ENCODE data around the gene TMPRSS15. TPM values are rescaled to one million over a fixed set of nuclear protein-coding genes. Genes with fewer than 3 reads are reported as not detected.

TMPRSS15 gene
- total RNA-seq, 3 donors from 2014 or later = not detected

- peak; percentile 18 for ATAC-seq
- no peaks in the 10 kb centered on the region for H3K36me3 ChIP-seq (ENCODE audit: low read depth)
- H3K4me1 ChIP-seq (ENCODE audit: low read depth) = no peaks in the 10 kb centered on the region
- intact Hi-C loops (cut with DNase I, micrococcal nuclease) = no loop called here
- no peak for TF ChIP-seq CTCF (IDR thresholded peaks at IDR 0.05)
- DNase-seq = peak in 1 of 3 donors; percentile 47
- no peak within 1 kb of the TSS for H3K4me3 ChIP-seq
- no peaks in the 10 kb centered on the region for H3K9me3 ChIP-seq
Observed at GRCh38 chr21:18244671-18245463, 158.7 kb downstream of the TMPRSS15 start, which contains the start of gene CHODL. Gene CHODL (plus strand): TSS chr21:18244833. CDS start chr21:18245224, 391 bp downstream.

GRCh38 chr21:18235545-18235944 lies 168.0 kb downstream of the TMPRSS15 start:
- H3K4me1 ChIP-seq (ENCODE audit: low read depth) = no peaks in the 10 kb centered on the region
- H3K36me3 ChIP-seq (ENCODE audit: low read depth) = no peaks in the 10 kb centered on the region
- ATAC-seq (no peak), DNase-seq (no peak)
- intact Hi-C loops (cut with DNase I, micrococcal nuclease) = no loop called here
- H3K9me3 ChIP-seq = peaks cover 4% of the 10 kb centered on the region
- no peak overlapping the region for H3K4me3 ChIP-seq
- no peak for TF ChIP-seq CTCF (IDR thresholded peaks at IDR 0.05)

- Histone ChIP-seq H3K4me3 (no peak overlapping the region), H3K36me3 (ENCODE audit: low read depth) (no peaks in the 10 kb centered on the region), H3K9me3 (peaks cover 6% of the 10 kb centered on the region), H3K4me1 (ENCODE audit: low read depth) (no peaks in the 10 kb centered on the region)
- no peak for TF ChIP-seq CTCF (IDR thresholded peaks at IDR 0.05)
- DNase-seq = no peak
- intact Hi-C loops (cut with DNase I, micrococcal nuclease) = no loop called here
- no peak for ATAC-seq
Observed at GRCh38 chr21:18228060-18228739, 175.4 kb downstream of the TMPRSS15 start.

GRCh38 chr21:18222346-18222745 lies 181.2 kb downstream of the TMPRSS15 start:
- intact Hi-C loops (cut with DNase I, micrococcal nuclease) = no loop called here
- Histone ChIP-seq H3K4me3 (no peak overlapping the region), H3K9me3 (peaks cover 28% of the 10 kb centered on the region), H3K4me1 (ENCODE audit: low read depth) (no peaks in the 10 kb centered on the region), H3K36me3 (ENCODE audit: low read depth) (no peaks in the 10 kb centered on the region)
- no peak for TF ChIP-seq CTCF (IDR thresholded peaks at IDR 0.05)
- no peak for DNase-seq
- no peak for ATAC-seq

GRCh38 chr21:18220498-18220897 lies 183.1 kb downstream of the TMPRSS15 start:
- Histone ChIP-seq H3K4me3 (no peak overlapping the region), H3K4me1 (ENCODE audit: low read depth) (no peaks in the 10 kb centered on the region), H3K9me3 (peaks cover 26% of the 10 kb centered on the region), H3K36me3 (ENCODE audit: low read depth) (no peaks in the 10 kb centered on the region)
- no peak for DNase-seq
- intact Hi-C loops (cut with DNase I, micrococcal nuclease) = no loop called here
- no peak for TF ChIP-seq CTCF (IDR thresholded peaks at IDR 0.05)
- no peak for ATAC-seq

Other genes with a start within 250 kb of the TMPRSS15 start
- gene CHODL, start 159.0 kb downstream of the TMPRSS15 start, total RNA-seq = 1 to 10 TPM in 1 of 3 donors, under 1 TPM in 2; 0.41 to 2.3 (median 0.43) TPM